ENCODE data around the gene DDX39A. TPM values are rescaled to one million over a fixed set of nuclear protein-coding genes. Genes with fewer than 3 reads are reported as not detected.
"Not testable (repeated sequence)": the region's sequence is repeated elsewhere in the genome, so short reads cannot be mapped to it uniquely, and the experiment has no call there.

The DDX39A gene
- polyA plus RNA-seq, 4 donors: 61.9 to 139 (median 125) TPM

DNA sequence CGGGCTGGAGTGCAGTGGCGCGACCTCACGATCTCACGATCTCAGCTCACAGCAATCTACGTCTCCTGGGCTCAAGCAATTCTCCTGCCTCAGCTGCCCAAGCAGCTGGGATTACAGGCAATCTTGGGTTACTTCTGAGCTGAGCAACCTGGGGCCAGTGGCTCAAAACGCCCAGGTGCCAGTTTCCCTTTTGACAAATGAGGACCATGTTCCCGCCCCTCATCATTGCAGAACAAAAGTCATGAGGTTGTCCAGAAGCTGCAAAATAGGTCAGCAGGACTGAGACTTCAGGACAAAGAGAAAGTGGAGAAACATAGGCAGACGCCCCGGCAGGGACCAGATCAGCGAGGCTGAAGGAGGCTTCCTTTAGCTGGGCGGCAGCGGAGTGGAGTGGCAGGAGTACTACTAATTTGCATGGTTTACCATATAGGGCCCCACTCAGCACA, 41.2 kb downstream of the DDX39A start:
- FAIRE-seq: no peak
- H3K4me1 ChIP-seq (ENCODE audit: control insufficient read depth in 3 of 3, insufficient read depth in 2 of 3, low read depth in 1 of 3, low read length in 2 of 3): peaks cover 0 to 28% (median 8%) of the 10 kb centered on the region in 3 donors
- no peak for DNase-seq
- peak overlapping the region in 1 of 3 donors; percentile 50 for H3K27ac ChIP-seq (ENCODE audit: low read depth in 1 of 3, low read length in 2 of 3)
- no peaks in the 10 kb centered on the region for H3K27me3 ChIP-seq (ENCODE audit: control insufficient read depth in 3 of 3, insufficient read depth in 3 of 3, low read length in 3 of 3)
- no peaks in the 10 kb centered on the region for H3K36me3 ChIP-seq (ENCODE audit: control insufficient read depth in 3 of 3, insufficient read depth in 2 of 3, low read depth in 1 of 3, low read length in 3 of 3)
- no peaks in the 10 kb centered on the region for H3K9me3 ChIP-seq (ENCODE audit: control insufficient read depth in 2 of 2, insufficient read depth in 1 of 2, low read depth in 1 of 2, low read length in 1 of 2)
- WGBS, 3 donors: 74 to 86% (median 76%) methylated on average over 12 to 13 of the region's 13 CpGs
- H3K4me3 ChIP-seq (ENCODE audit: low read depth in 1 of 3, low read length in 3 of 3): no peak overlapping the region

DNA sequence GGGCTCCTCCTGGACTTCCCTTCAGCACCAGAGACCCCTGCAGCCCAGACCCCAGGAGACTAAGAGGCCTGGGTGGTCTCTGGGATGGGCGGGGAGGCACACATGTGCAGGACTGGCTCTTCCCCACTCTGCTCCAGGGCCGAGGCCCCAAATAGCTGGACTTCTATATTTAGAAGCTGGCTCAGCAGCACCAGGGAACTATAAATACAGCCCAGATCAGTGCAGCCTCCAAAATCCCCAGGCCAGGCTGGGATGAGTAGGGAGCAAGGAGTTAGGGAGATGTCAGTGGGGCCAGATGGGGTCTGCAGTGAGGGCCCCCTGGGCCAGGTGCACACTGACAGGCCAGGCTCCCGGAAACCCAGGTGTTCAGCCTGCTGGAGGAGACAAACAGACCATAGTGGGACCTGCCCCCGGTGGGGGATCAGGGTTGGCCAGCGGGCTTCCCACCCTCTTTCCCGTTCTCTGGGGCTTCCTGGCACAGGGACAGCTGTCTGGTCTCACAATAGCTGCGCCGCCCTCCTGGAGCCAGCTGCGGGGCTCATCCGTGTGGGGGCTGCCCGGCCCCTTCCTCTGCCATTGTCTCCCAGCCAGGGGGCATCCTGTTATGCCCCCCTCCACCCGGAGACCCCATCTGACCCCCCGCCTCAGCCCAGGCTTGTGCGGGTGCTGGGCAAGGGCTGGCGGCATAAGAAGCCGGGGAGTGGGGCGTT, 43.4 kb downstream of the DDX39A start:
- DNase-seq: peak in 1 of 2 donors; percentile 24
- H3K27ac ChIP-seq (ENCODE audit: low read depth in 1 of 3, low read length in 2 of 3): peak overlapping the region; percentile 72 to 92 (median 78)
- 50 to 71% (median 64%) methylated on average over 14 to 17 of the region's 17 CpGs for WGBS, 3 donors
- no peak for FAIRE-seq
- no peaks in the 10 kb centered on the region for H3K36me3 ChIP-seq (ENCODE audit: control insufficient read depth in 3 of 3, insufficient read depth in 2 of 3, low read depth in 1 of 3, low read length in 3 of 3)
- no peak overlapping the region for H3K4me3 ChIP-seq (ENCODE audit: low read depth in 1 of 3, low read length in 3 of 3)
- no peaks in the 10 kb centered on the region for H3K27me3 ChIP-seq (ENCODE audit: control insufficient read depth in 3 of 3, insufficient read depth in 3 of 3, low read length in 3 of 3)
- H3K4me1 ChIP-seq (ENCODE audit: control insufficient read depth in 3 of 3, insufficient read depth in 2 of 3, low read depth in 1 of 3, low read length in 2 of 3): peaks cover 0 to 17% (median 8%) of the 10 kb centered on the region in 3 donors
- no peaks in the 10 kb centered on the region for H3K9me3 ChIP-seq (ENCODE audit: control insufficient read depth in 2 of 2, insufficient read depth in 1 of 2, low read depth in 1 of 2, low read length in 1 of 2)

DNA sequence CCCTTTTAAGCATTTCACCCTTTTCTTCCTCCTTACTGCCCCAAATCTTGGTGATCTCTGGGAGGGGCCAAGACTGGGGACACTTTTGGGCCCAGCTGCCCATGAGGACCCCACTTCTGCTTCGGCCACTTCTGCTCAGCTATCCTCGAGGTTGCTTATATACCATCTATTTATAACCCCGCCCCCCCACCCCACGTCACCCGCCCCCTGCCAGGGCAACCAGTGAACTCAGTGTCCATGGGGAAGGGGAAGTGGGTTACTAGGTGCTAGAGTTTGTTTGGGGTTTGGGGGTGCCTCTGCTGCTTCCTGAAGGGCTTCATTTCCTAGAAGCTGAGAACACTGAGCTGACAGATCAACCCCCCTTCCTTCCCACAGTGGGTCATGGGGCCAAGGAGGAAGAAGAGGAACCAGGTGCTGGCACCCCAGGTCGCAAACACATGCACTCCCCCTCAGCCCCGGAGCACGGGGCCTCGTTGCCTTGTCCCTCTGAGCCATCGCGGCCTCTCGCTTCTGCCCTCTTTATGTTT, 44.0 kb downstream of the DDX39A start:
- DNase-seq: peak in 1 of 2 donors; percentile 80

DNA sequence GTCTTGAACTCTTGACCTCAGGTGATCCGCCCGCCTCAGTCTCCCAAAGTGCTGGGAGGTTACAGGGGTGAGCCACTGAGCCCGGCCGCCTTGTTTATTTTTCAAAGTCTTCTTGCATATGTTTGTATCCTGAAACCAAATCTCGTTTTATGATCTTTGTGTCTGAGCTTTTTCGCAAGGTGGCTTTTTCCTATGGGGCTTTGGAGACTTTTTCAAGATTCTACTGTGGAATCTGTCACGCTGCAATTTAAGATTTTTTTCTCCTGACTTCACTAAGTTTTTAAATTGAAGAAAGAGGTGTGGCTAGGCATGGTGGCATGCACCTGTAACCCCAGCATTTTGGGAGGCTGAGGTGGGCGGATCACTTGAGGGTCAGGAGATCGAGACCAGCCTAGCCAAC, 44.8 kb downstream of the DDX39A start:
- WGBS, 3 donors: 86 to 90% (median 90%) methylated on average over 9 of the region's 9 CpGs
- DNase-seq; H3K36me3 ChIP-seq (ENCODE audit: control insufficient read depth in 3 of 3, insufficient read depth in 2 of 3, low read depth in 1 of 3, low read length in 3 of 3); H3K4me3 ChIP-seq (ENCODE audit: low read depth in 1 of 3, low read length in 3 of 3); FAIRE-seq; H3K27me3 ChIP-seq (ENCODE audit: control insufficient read depth in 3 of 3, insufficient read depth in 3 of 3, low read length in 3 of 3); H3K9me3 ChIP-seq (ENCODE audit: control insufficient read depth in 2 of 2, insufficient read depth in 1 of 2, low read depth in 1 of 2, low read length in 1 of 2): not testable (repeated sequence)
- Histone ChIP-seq H3K27ac (ENCODE audit: low read depth in 1 of 3, low read length in 2 of 3) (peak overlapping the region in 2 of 3 donors; percentile 76 to 85), H3K4me1 (ENCODE audit: control insufficient read depth in 3 of 3, insufficient read depth in 2 of 3, low read depth in 1 of 3, low read length in 2 of 3) (peaks cover 0 to 16% (median 8%) of the 10 kb centered on the region in 3 donors)

More for the DNA sequence above, 44.0 kb downstream of the DDX39A start:
- Histone ChIP-seq H3K27me3 (ENCODE audit: control insufficient read depth in 3 of 3, insufficient read depth in 3 of 3, low read length in 3 of 3) (no peaks in the 10 kb centered on the region), H3K36me3 (ENCODE audit: control insufficient read depth in 3 of 3, insufficient read depth in 2 of 3, low read depth in 1 of 3, low read length in 3 of 3) (no peaks in the 10 kb centered on the region), H3K9me3 (ENCODE audit: control insufficient read depth in 2 of 2, insufficient read depth in 1 of 2, low read depth in 1 of 2, low read length in 1 of 2) (no peaks in the 10 kb centered on the region), H3K4me1 (ENCODE audit: control insufficient read depth in 3 of 3, insufficient read depth in 2 of 3, low read depth in 1 of 3, low read length in 2 of 3) (peaks cover 0 to 13% (median 8%) of the 10 kb centered on the region in 3 donors), H3K4me3 (ENCODE audit: low read depth in 1 of 3, low read length in 3 of 3) (no peak overlapping the region), H3K27ac (ENCODE audit: low read depth in 1 of 3, low read length in 2 of 3) (peak overlapping the region; percentile 72 to 92 (median 78))
- 34 to 48% (median 47%) methylated on average over 12 of the region's 12 CpGs for WGBS, 3 donors
- no peak for FAIRE-seq

DNA sequence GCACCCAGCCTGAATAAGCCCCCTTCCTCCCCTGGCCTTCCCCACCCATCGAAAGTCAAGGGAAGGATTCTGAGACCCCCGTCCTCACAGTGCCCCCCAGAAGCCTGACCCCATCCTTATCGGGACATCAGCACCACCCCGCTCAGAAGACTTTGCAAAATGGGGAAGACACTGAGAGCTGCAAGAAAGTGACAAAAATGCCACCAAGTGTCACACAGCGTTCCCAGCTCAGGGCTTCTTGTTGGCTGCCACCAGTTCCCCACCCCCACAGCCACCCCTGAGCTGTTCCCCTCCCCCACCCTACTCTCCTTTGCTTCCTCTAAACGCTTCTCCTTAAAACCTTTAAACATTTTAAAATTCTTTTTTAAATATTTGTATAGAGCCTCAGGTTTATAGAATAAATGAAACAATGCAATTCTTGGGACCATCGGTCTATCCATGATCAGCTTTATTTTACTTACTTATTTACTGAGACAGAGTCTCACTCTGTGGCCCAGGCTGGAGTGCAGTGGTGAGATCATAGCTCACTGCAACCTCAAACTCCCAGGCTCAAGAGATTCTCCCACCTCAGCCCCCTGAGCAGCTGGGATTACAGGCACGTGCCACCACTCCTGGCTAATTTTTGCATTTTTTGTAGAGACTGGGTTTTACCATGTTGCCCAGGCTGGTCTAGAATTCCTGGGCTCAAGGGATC, 46.6 kb downstream of the DDX39A start:
- DNase-seq; FAIRE-seq; H3K9me3 ChIP-seq (ENCODE audit: control insufficient read depth in 2 of 2, insufficient read depth in 1 of 2, low read depth in 1 of 2, low read length in 1 of 2); H3K4me3 ChIP-seq (ENCODE audit: low read depth in 1 of 3, low read length in 3 of 3); H3K36me3 ChIP-seq (ENCODE audit: control insufficient read depth in 3 of 3, insufficient read depth in 2 of 3, low read depth in 1 of 3, low read length in 3 of 3); H3K27me3 ChIP-seq (ENCODE audit: control insufficient read depth in 3 of 3, insufficient read depth in 3 of 3, low read length in 3 of 3): not testable (repeated sequence)
- 74 to 80% (median 76%) methylated on average over 6 to 8 of the region's 8 CpGs for WGBS, 3 donors
- H3K27ac ChIP-seq (ENCODE audit: low read depth in 1 of 3, low read length in 2 of 3): peak overlapping the region in 1 of 3 donors; percentile 45
- H3K4me1 ChIP-seq (ENCODE audit: control insufficient read depth in 3 of 3, insufficient read depth in 2 of 3, low read depth in 1 of 3, low read length in 2 of 3): peaks cover 0 to 13% (median 8%) of the 10 kb centered on the region in 3 donors

DNA sequence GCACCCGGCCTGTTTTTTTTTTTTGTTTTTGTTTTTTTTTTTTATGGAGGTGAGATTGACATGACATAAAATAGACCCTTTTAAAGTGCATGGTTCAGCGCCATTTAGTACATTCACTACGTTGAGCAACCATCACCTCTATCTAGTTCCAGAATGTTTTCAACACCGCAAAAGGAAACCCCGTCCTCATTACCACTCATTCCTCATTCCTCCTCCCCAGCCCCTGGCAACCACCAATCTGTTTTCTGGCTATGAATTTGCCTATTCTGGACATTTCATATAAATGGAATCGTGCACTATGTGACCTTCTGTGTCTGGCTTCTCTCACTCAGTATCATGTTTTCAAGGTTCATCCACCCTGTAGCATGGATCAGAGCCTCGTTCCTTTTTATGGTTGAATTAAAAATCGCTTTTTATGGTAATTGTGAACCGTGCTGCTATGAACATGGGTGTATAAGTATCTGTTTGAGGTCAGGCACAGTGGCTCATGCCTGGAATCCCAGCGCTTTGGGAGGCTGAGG, 47.8 kb downstream of the DDX39A start:
- no peak for DNase-seq
- Histone ChIP-seq H3K4me3 (ENCODE audit: low read depth in 1 of 3, low read length in 3 of 3) (no peak overlapping the region), H3K27ac (ENCODE audit: low read depth in 1 of 3, low read length in 2 of 3) (peak overlapping the region in 2 of 3 donors; percentile 6 to 65), H3K36me3 (ENCODE audit: control insufficient read depth in 3 of 3, insufficient read depth in 2 of 3, low read depth in 1 of 3, low read length in 3 of 3) (no peaks in the 10 kb centered on the region), H3K9me3 (ENCODE audit: control insufficient read depth in 2 of 2, insufficient read depth in 1 of 2, low read depth in 1 of 2, low read length in 1 of 2) (no peaks in the 10 kb centered on the region), H3K4me1 (ENCODE audit: control insufficient read depth in 3 of 3, insufficient read depth in 2 of 3, low read depth in 1 of 3, low read length in 2 of 3) (peaks cover 0 to 14% (median 8%) of the 10 kb centered on the region in 3 donors), H3K27me3 (ENCODE audit: control insufficient read depth in 3 of 3, insufficient read depth in 3 of 3, low read length in 3 of 3) (no peaks in the 10 kb centered on the region)
- 82 to 85% (median 83%) methylated on average over 10 of the region's 10 CpGs for WGBS, 3 donors
- FAIRE-seq: no peak

DNA sequence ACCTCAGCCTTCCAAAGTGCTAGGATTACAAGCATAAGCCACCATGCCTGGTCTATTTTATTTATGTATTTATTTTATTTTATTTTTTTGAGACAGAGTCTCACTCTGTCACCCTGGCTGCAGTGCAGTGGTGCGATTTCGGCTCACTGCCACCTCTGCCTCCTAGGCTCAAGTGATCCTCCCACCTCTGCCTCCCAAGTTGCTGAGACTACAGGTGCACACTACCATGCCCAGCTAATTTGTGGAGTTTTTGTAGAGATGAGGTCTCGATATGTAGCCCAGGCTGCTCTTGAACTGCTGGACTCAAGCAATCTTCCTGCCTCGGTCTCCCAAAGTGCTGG, 48.2 kb downstream of the DDX39A start:
- H3K27ac ChIP-seq (ENCODE audit: low read depth in 1 of 3, low read length in 2 of 3): peak overlapping the region in 2 of 3 donors; percentile 6 to 65
- DNase-seq (no peak), FAIRE-seq (no peak)
- no peaks in the 10 kb centered on the region for H3K27me3 ChIP-seq (ENCODE audit: control insufficient read depth in 3 of 3, insufficient read depth in 3 of 3, low read length in 3 of 3)
- no peak overlapping the region for H3K4me3 ChIP-seq (ENCODE audit: low read depth in 1 of 3, low read length in 3 of 3)
- H3K4me1 ChIP-seq (ENCODE audit: control insufficient read depth in 3 of 3, insufficient read depth in 2 of 3, low read depth in 1 of 3, low read length in 2 of 3): peaks cover 0 to 15% (median 8%) of the 10 kb centered on the region in 3 donors
- WGBS, 3 donors: 78 to 85% (median 84%) methylated on average over 4 of the region's 4 CpGs
- H3K9me3 ChIP-seq (ENCODE audit: control insufficient read depth in 2 of 2, insufficient read depth in 1 of 2, low read depth in 1 of 2, low read length in 1 of 2): no peaks in the 10 kb centered on the region
- H3K36me3 ChIP-seq (ENCODE audit: control insufficient read depth in 3 of 3, insufficient read depth in 2 of 3, low read depth in 1 of 3, low read length in 3 of 3): no peaks in the 10 kb centered on the region

DNA sequence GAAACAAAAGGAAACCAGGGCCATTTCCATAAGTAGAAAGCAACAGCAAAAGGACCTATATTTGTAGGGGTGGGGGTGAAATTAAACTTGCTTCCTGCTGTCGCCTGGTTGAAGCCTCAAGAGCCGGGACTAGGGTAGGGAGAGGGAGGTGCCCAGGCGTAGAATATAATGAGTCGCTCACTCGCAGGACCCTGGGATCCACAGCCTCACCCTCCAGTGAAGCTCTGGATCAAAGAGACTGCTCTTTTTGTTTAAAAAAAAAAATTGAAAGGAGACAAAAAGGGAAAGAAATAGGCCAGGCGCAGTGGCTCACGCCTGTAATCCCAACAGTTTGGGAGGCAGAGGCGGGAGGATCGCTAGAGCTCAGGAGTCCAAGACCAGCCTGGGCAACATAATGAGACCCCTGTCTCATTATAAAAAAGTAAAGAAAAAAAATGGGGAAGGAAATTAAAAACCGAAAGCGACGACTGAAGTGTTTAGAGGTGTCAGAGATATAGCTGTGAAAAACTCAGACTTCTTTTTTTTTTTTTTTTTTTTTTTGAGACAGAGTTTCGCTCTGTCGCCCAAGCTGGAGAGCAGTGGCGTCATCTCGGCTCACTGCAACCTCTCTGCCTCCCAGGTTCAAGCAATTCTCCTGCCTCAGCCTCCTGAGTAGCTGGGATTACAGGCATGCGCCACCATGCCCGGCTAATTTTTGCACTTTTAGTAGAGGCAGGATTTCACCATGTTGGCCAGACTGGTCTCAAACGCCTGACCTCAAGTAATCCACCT, 48.8 kb downstream of the DDX39A start:
- H3K27me3 ChIP-seq (ENCODE audit: control insufficient read depth in 3 of 3, insufficient read depth in 3 of 3, low read length in 3 of 3): no peaks in the 10 kb centered on the region
- 61 to 82% (median 69%) methylated on average over 19 of the region's 19 CpGs for WGBS, 3 donors
- H3K9me3 ChIP-seq (ENCODE audit: control insufficient read depth in 2 of 2, insufficient read depth in 1 of 2, low read depth in 1 of 2, low read length in 1 of 2): no peaks in the 10 kb centered on the region
- no peak for FAIRE-seq
- DNase-seq: no peak
- H3K27ac ChIP-seq (ENCODE audit: low read depth in 1 of 3, low read length in 2 of 3): peak overlapping the region; percentile 19 to 91 (median 69)
- peaks cover 0 to 13% (median 3%) of the 10 kb centered on the region in 3 donors for H3K4me1 ChIP-seq (ENCODE audit: control insufficient read depth in 3 of 3, insufficient read depth in 2 of 3, low read depth in 1 of 3, low read length in 2 of 3)
- peak overlapping the region in 2 of 3 donors; percentile 10 to 13 for H3K4me3 ChIP-seq (ENCODE audit: low read depth in 1 of 3, low read length in 3 of 3)
- H3K36me3 ChIP-seq (ENCODE audit: control insufficient read depth in 3 of 3, insufficient read depth in 2 of 3, low read depth in 1 of 3, low read length in 3 of 3): no peaks in the 10 kb centered on the region

Measured in small intestine (tissue), 7 donors.